Activated naive CD8-positive, alpha-beta T cell treated with anti-CD3 and anti-CD28 coated beads for 36 hours (primary cell): ENCODE results near the gene PTPRG. TPM values are rescaled to one million over a fixed set of nuclear protein-coding genes. Genes with fewer than 3 reads are reported as not detected.

Source experiments
- DNase-seq: peaks from one replicate; pipeline ENCODE4 v3.0.0; 2021
- H3K27ac Mint-ChIP-seq: one replicate; pipeline ENCODE4 v1.8.0; 2022; ENCODE audit warnings: mild to moderate bottlenecking, moderate library complexity, mixed read lengths
- H3K27me3 Mint-ChIP-seq: one replicate; pipeline ENCODE4 v1.8.0; 2022; ENCODE audit warnings: mild to moderate bottlenecking, mixed read lengths
- H3K36me3 Mint-ChIP-seq: one replicate; pipeline ENCODE4 v1.8.0; 2021; ENCODE audit warnings: mild to moderate bottlenecking, mixed read lengths
- H3K4me1 Mint-ChIP-seq: one replicate; pipeline ENCODE4 v1.8.0; 2021; ENCODE audit warnings: mixed read lengths
- H3K4me3 Mint-ChIP-seq: one replicate; pipeline ENCODE4 v1.8.0; 2022; ENCODE audit warnings: mild to moderate bottlenecking, moderate library complexity, mixed read lengths
- H3K9me3 Mint-ChIP-seq: one replicate; pipeline ENCODE4 v1.8.0; 2022; ENCODE audit warnings: mixed read lengths
- total RNA-seq, 2 experiments: library from RNA; stranded (reverse); gene quantifications; one replicate each; pipeline ENCODE4 v1.2.3, GENCODE V29; 2021

PTPRG gene
- total RNA-seq, 2 experiments from 2014 or later: 0.06 to 0.16 TPM

GRCh38 chr3:61876797-61877196, 315.4 kb downstream of the PTPRG start:
- Mint-ChIP-seq H3K4me1 (no peaks in the 10 kb centered on the region), H3K9me3 (no peaks in the 10 kb centered on the region), H3K36me3 (no peaks in the 10 kb centered on the region), H3K27ac (no peak overlapping the region), H3K27me3 (peaks cover 12% of the 10 kb centered on the region), H3K4me3 (no peak overlapping the region)
- no peak for DNase-seq

GRCh38 chr3:61877359-61878138, 316.2 kb downstream of the PTPRG start:
- H3K27me3 Mint-ChIP-seq: peaks cover 6% of the 10 kb centered on the region
- DNase-seq: no peak
- H3K9me3 Mint-ChIP-seq: no peaks in the 10 kb centered on the region
- H3K27ac Mint-ChIP-seq: no peak overlapping the region
- no peak overlapping the region for H3K4me3 Mint-ChIP-seq
- no peaks in the 10 kb centered on the region for H3K4me1 Mint-ChIP-seq
- no peaks in the 10 kb centered on the region for H3K36me3 Mint-ChIP-seq

- Mint-ChIP-seq H3K4me3 (no peak overlapping the region), H3K27me3 (peaks cover 11% of the 10 kb centered on the region), H3K27ac (no peak overlapping the region), H3K9me3 (no peaks in the 10 kb centered on the region), H3K4me1 (no peaks in the 10 kb centered on the region), H3K36me3 (no peaks in the 10 kb centered on the region)
- no peak for DNase-seq
Observed at GRCh38 chr3:61882253-61882652, 320.9 kb downstream of the PTPRG start.

GRCh38 chr3:61884794-61885193, 323.4 kb downstream of the PTPRG start:
- peaks cover 9% of the 10 kb centered on the region for H3K27me3 Mint-ChIP-seq
- no peaks in the 10 kb centered on the region for H3K9me3 Mint-ChIP-seq
- no peaks in the 10 kb centered on the region for H3K4me1 Mint-ChIP-seq
- no peak overlapping the region for H3K4me3 Mint-ChIP-seq
- no peaks in the 10 kb centered on the region for H3K36me3 Mint-ChIP-seq
- DNase-seq: no peak
- no peak overlapping the region for H3K27ac Mint-ChIP-seq

GRCh38 chr3:61885414-61885813, 324.0 kb downstream of the PTPRG start:
- no peak for DNase-seq
- H3K9me3 Mint-ChIP-seq: no peaks in the 10 kb centered on the region
- H3K4me1 Mint-ChIP-seq: no peaks in the 10 kb centered on the region
- no peak overlapping the region for H3K27ac Mint-ChIP-seq
- H3K36me3 Mint-ChIP-seq: no peaks in the 10 kb centered on the region
- no peak overlapping the region for H3K4me3 Mint-ChIP-seq
- H3K27me3 Mint-ChIP-seq: peaks cover 9% of the 10 kb centered on the region

GRCh38 chr3:61887206-61887605, 325.8 kb downstream of the PTPRG start:
- H3K36me3 Mint-ChIP-seq: no peaks in the 10 kb centered on the region
- no peaks in the 10 kb centered on the region for H3K4me1 Mint-ChIP-seq
- no peak for DNase-seq
- H3K4me3 Mint-ChIP-seq: no peak overlapping the region
- no peaks in the 10 kb centered on the region for H3K9me3 Mint-ChIP-seq
- H3K27ac Mint-ChIP-seq: no peak overlapping the region
- peaks cover 9% of the 10 kb centered on the region for H3K27me3 Mint-ChIP-seq

GRCh38 chr3:61889259-61889658, 327.9 kb downstream of the PTPRG start:
- Mint-ChIP-seq H3K4me3 (no peak overlapping the region), H3K9me3 (no peaks in the 10 kb centered on the region), H3K36me3 (no peaks in the 10 kb centered on the region), H3K27ac (no peak overlapping the region), H3K4me1 (peaks cover 1% of the 10 kb centered on the region), H3K27me3 (peaks cover 13% of the 10 kb centered on the region)
- DNase-seq: no peak

- H3K4me1 Mint-ChIP-seq: peaks cover 9% of the 10 kb centered on the region
- H3K4me3 Mint-ChIP-seq: no peak overlapping the region
- no peak for DNase-seq
- no peaks in the 10 kb centered on the region for H3K9me3 Mint-ChIP-seq
- H3K27me3 Mint-ChIP-seq: peaks cover 13% of the 10 kb centered on the region
- H3K36me3 Mint-ChIP-seq: no peaks in the 10 kb centered on the region
- H3K27ac Mint-ChIP-seq: no peak overlapping the region
Observed at GRCh38 chr3:61890167-61890566, 328.8 kb downstream of the PTPRG start.

- Mint-ChIP-seq H3K4me1 (peaks cover 13% of the 10 kb centered on the region), H3K36me3 (no peaks in the 10 kb centered on the region), H3K4me3 (no peak overlapping the region), H3K27ac (no peak overlapping the region), H3K9me3 (no peaks in the 10 kb centered on the region), H3K27me3 (peaks cover 12% of the 10 kb centered on the region)
- no peak for DNase-seq
Observed at GRCh38 chr3:61890586-61890985, 329.2 kb downstream of the PTPRG start.

GRCh38 chr3:61892891-61893290, 331.5 kb downstream of the PTPRG start:
- H3K27ac Mint-ChIP-seq: no peak overlapping the region
- no peak for DNase-seq
- no peak overlapping the region for H3K4me3 Mint-ChIP-seq
- H3K9me3 Mint-ChIP-seq: peaks cover 2% of the 10 kb centered on the region
- H3K27me3 Mint-ChIP-seq: peaks cover 7% of the 10 kb centered on the region
- H3K36me3 Mint-ChIP-seq: no peaks in the 10 kb centered on the region
- peaks cover 18% of the 10 kb centered on the region for H3K4me1 Mint-ChIP-seq

- Mint-ChIP-seq H3K27ac (no peak overlapping the region), H3K27me3 (peaks cover 4% of the 10 kb centered on the region), H3K36me3 (no peaks in the 10 kb centered on the region), H3K9me3 (peaks cover 2% of the 10 kb centered on the region), H3K4me3 (no peak overlapping the region), H3K4me1 (peaks cover 18% of the 10 kb centered on the region)
- no peak for DNase-seq
Observed at GRCh38 chr3:61893840-61894566, 332.6 kb downstream of the PTPRG start.

GRCh38 chr3:61894988-61895935, 333.9 kb downstream of the PTPRG start:
- H3K27ac Mint-ChIP-seq: peak overlapping the region; percentile 67
- peaks cover 4% of the 10 kb centered on the region for H3K27me3 Mint-ChIP-seq
- H3K4me1 Mint-ChIP-seq: peaks cover 18% of the 10 kb centered on the region
- no peak overlapping the region for H3K4me3 Mint-ChIP-seq
- H3K36me3 Mint-ChIP-seq: no peaks in the 10 kb centered on the region
- DNase-seq: peak; percentile 75
- H3K9me3 Mint-ChIP-seq: peaks cover 2% of the 10 kb centered on the region

- Mint-ChIP-seq H3K27me3 (peaks cover 4% of the 10 kb centered on the region), H3K4me1 (peaks cover 18% of the 10 kb centered on the region), H3K36me3 (no peaks in the 10 kb centered on the region), H3K27ac (no peak overlapping the region), H3K4me3 (no peak overlapping the region), H3K9me3 (peaks cover 2% of the 10 kb centered on the region)
- DNase-seq: no peak
Observed at GRCh38 chr3:61896251-61896650, 334.9 kb downstream of the PTPRG start.

- no peaks in the 10 kb centered on the region for H3K36me3 Mint-ChIP-seq
- peaks cover 2% of the 10 kb centered on the region for H3K27me3 Mint-ChIP-seq
- no peak overlapping the region for H3K27ac Mint-ChIP-seq
- H3K4me1 Mint-ChIP-seq: peaks cover 18% of the 10 kb centered on the region
- no peak for DNase-seq
- no peak overlapping the region for H3K4me3 Mint-ChIP-seq
- H3K9me3 Mint-ChIP-seq: peaks cover 2% of the 10 kb centered on the region
Observed at GRCh38 chr3:61897848-61898247, 336.5 kb downstream of the PTPRG start.
